Body of pancreas (tissue), 4 donors: ENCODE data around the gene MARK1.

Experiments
- POLR2A ChIP-seq, 3 donors: fragments of 450-650 bp; IDR thresholded peaks; one replicate each; pipeline ENCODE4 v1.6.1; 2016; ENCODE audit warnings: antibody characterized with exemption in 3 of 3, mild to moderate bottlenecking in 2 of 3
- TF ChIP-seq, protein P1 (sequence below), 7 experiments: fragments of 450-650 bp in 4 of 7; fragments of 200-600 bp in 3 of 7; sonication (generic) in 3 of 7; IDR thresholded peaks; one replicate each; pipeline ENCODE4 v1.5.1; 2016 to 2019; ENCODE audit warnings: antibody characterized with exemption in 7 of 7

DNA sequence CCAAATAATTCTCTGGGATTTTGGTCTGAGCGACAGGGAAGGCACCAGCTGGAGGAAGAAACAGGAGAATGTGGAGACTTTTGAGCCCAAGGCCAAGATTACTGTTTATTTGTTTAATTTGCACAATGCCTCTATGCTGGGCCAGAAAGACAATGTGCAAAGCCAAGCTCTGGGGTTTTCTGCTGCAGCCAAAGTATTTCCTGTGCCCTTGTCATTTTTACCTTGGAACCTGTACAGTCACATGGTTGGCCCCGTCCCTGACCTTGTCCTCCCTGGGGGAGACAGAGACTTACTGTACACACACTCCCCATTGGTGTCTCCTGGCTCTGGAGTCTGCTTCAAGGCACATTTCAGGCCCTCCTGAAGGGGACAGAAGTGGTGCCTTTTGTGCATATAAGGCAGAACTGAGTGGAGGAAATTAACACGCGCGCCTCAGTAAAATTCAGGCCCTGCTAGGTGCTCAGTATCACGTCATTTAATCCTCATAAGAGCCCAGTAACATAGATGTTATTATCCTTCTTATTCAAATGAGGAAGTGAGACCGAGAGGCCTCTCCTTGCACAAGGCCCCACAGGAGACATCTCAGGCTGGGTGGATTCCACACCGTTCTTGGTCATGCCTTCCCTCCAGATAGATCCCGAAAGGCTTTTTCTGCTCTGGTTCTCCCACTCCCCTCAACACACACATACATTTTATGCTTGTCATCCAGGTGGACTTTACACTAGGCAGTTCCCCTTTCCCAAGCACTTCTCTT is 183.3 kb downstream of the MARK1 start:
- TF ChIP-seq, protein P1, sequence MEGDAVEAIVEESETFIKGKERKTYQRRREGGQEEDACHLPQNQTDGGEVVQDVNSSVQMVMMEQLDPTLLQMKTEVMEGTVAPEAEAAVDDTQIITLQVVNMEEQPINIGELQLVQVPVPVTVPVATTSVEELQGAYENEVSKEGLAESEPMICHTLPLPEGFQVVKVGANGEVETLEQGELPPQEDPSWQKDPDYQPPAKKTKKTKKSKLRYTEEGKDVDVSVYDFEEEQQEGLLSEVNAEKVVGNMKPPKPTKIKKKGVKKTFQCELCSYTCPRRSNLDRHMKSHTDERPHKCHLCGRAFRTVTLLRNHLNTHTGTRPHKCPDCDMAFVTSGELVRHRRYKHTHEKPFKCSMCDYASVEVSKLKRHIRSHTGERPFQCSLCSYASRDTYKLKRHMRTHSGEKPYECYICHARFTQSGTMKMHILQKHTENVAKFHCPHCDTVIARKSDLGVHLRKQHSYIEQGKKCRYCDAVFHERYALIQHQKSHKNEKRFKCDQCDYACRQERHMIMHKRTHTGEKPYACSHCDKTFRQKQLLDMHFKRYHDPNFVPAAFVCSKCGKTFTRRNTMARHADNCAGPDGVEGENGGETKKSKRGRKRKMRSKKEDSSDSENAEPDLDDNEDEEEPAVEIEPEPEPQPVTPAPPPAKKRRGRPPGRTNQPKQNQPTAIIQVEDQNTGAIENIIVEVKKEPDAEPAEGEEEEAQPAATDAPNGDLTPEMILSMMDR (IDR thresholded peaks at IDR 0.05) = no peak
- no peak for TF ChIP-seq POLR2A (IDR thresholded peaks at IDR 0.05)
